HG03045 (cell line): ENCODE data around the gene RNF7.
"Not testable (repeated sequence)": the region's sequence is repeated elsewhere in the genome, so short reads cannot be mapped to it uniquely, and the experiment has no call there.

Experiments used
- ATAC-seq: cut with Tn5 transposase; IDR thresholded peaks from one replicate; pipeline ENCODE4 v1.9.1; 2021; ENCODE audit warnings: mild to moderate bottlenecking, moderate library complexity; ENCODE audit not compliant: unreplicated experiment

RNF7 gene

DNA sequence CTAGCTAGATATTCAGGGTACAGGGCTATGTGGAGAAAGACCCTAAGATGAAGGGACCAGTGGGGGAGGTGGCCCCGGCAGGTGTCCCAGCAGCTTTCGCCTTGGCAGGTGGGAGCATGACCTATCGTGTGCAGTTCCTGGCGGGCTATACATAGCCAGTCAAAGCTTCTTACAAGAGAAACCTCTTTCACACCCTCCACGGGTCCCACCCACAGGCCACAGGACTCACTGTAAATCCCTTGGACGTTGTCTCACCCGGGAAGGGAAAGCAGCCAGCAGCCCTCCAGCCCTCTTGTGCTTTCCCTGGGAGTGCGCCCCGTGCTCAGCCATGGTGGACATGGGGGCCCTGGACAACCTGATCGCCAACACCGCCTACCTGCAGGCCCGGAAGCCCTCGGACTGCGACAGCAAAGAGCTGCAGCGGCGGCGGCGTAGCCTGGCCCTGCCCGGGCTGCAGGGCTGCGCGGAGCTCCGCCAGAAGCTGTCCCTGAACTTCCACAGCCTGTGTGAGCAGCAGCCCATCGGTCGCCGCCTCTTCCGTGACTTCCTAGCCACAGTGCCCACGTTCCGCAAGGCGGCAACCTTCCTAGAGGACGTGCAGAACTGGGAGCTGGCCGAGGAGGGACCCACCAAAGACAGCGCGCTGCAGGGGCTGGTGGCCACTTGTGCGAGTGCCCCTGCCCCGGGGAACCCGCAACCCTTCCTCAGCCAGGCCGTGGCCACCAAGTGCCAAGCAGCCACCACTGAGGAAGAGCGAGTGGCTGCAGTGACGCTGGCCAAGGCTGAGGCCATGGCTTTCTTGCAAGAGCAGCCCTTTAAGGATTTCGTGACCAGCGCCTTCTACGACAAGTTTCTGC is 40.1 kb downstream of the RNF7 start:
- no peak for ATAC-seq

DNA sequence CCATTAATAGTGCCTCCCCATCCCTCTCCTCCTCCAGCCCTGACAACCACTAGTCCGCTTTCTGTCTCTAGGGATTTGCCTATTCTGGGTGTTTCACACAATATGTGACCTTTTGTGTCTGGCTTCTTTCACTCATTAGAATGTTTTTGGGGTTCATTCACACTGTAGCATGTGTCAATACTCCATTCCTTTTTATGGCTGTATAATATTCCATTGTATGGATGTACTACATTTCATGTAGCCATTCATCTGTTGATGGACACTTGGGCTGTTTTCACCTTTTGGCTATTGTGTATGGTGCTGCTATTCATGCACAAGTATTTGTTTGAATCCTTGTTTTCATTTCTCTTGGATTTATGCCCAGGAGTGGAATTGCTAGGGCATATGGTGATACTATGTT is 41.6 kb downstream of the RNF7 start:
- no peak for ATAC-seq

DNA sequence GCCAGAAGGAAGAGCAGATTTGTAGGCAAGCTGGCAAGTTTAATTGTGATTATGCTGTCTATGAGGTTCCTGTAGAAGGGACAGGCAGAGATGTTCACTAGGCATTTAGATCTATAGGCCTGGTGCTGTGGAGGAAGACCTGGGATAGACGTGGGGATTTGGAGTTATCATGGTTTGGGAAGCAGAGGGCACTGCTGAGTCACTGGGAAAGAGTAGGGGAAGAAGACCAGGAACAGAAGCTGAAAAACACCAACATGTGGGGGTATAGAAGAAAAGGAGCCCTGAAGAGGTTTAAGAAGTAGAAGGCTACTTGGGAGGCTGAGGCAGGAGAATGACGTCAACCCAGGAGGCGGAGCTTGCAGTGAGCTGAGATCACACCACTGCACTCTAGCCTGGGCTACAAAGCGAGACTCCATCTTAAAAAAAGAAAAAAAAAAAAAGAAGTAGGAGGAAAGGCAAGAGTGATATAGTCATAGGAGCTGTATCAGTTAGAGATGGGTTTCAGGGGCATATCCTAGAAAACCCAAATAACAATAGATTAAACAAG is 44.4 kb downstream of the RNF7 start:
- no peak for ATAC-seq

DNA sequence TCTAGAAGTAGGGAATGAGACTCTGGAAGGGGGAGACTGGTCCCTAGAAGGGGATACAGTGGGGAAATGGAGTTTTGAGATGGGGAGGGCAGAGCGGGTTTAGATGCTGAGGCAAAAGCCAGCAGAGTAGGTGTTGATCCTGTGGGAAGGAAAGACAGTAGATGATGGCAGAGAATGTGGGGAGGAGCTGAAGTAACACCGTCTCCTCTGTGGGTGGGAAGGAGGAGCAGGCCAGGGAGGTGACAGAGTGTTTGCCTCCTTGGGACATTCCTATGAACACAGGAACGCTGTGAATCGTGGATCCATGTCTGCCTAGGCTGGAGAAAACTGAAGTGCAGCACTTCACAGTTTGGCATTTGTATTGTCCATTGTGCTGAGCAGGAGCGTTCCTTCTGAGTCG is 45.5 kb downstream of the RNF7 start:
- no peak for ATAC-seq

DNA sequence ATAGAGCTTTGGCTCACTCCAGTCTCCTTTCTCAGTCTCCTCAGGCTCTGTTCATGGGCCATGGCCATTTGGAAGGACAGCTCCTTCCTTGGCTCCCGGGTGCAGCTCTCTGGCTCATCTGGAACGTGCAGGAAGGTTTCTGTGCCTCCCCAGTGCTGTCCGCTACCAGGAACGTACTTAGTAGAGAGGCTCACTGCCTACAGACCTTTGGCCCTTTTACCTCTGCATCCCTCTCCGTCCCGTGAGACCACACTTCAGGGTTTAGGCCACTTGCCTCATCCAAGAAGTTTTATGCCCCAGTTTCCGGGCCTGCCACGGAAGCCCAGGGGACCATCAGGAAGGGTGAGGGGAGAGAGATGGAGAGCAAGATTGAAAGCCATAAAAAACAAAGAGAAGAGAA is 46.0 kb downstream of the RNF7 start:
- ATAC-seq = no peak

DNA sequence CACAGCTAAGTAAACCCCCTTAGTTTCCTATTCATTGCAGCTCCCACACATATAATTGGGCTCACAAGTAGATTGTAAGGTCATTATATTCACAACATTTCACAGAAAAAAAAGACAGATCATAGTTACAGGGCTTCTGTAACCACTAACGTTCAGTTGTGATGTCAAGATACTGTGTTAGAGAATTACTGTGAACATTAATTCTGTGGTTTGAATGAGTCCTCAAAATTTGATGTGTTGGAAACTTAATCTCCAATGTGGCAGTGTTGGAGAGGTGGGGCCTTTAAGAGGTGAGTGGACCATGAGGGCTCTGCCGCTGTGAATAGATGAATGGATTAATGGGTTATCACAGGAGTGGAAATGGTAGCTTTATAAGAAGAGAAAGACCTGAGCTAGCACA is 46.4 kb downstream of the RNF7 start:
- ATAC-seq = no peak

DNA sequence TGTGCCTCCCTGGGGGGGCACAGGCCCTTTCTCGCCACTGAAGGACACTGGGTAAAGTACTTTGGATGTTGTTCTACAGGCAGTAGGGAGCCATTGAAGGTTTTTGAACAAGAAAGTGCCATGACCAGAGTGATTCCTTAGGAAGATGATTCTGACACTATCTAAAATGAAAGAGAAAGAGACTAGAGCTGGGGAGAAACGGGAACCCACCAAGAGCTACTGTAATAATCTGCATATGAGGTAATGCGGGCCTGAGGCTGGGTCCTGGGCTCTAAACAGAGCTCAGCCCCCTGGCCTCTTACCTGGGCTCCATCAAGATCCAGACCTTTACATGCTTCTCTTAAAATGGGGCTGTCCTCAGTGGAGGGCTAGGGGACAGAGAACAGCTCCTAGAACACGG is 50.1 kb downstream of the RNF7 start:
- no peak for ATAC-seq

DNA sequence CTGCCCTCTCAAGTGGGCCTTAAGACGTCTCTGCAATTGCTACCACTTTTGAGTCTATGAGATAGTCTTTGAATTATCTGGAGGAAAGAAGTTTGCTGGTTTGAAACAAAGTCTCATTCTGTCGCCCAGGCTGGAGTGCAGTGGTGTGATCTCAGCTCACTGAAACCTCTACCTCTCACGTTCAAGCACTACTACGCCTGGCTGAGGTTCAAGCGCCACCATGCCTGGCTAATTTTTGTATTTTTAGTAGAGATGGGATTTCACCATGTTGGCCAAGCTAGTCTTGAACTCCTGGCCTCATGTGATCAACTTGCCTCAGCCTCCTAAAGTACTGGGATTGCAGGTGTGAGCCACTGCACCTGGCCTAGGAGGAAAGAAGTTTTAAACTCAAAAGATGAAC is 50.7 kb downstream of the RNF7 start:
- ATAC-seq = not testable (repeated sequence)

DNA sequence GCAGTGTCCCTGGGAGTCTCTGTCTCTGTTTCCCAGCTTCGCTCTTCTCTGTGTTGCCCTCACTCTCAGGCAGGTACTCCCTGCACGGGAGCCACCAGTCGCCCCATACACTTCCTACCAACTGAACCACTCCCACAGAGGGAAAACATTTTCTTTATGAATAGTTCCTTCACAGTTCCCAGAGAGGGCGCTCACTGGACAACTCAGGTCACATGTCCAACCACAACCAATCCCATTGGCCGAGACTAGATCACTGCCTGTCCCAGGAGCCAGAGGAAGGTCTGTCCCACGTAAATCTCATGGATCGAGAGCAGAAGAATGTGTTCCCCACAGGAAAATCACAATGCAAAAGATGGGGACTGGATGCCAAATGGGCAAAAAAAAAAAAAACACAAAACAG is 51.2 kb downstream of the RNF7 start:
- no peak for ATAC-seq

DNA sequence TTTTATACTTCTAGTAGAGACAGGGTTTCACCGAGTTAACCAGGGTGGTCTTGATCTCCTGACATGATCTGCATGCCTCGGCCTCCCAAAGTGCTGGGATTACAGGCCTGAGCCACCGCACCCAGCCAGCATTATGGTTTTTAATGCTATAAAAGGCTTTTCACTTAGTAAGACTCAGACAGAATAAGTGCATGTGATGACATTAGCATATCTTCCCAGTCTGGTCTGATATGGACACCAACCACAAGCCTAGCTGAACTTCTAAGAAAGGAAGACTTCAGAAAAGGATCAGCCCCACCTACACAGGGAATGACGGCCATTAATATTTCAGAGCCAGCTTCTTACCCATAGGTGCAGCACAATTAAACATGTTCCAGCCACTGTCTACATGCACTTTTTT is 52.1 kb downstream of the RNF7 start:
- no peak for ATAC-seq

DNA sequence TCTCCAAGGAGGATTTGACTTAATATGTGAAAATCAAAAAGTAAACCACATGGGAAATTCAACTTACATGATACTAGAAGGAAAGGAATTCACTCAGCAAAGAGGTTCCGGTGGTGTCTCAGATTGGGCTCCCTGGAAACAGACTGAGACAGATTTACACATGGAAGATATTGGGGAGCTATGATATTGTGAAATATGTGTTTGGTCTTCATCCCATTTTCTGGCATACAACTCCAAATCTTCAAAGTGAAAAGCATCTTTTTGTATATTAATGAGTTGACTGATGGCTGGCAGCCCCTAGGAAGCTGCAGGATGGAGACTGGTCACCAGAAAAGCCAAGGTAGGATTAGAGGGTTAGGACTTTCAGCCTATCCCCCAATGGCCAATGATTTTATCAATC is 54.4 kb downstream of the RNF7 start:
- no peak for ATAC-seq

DNA sequence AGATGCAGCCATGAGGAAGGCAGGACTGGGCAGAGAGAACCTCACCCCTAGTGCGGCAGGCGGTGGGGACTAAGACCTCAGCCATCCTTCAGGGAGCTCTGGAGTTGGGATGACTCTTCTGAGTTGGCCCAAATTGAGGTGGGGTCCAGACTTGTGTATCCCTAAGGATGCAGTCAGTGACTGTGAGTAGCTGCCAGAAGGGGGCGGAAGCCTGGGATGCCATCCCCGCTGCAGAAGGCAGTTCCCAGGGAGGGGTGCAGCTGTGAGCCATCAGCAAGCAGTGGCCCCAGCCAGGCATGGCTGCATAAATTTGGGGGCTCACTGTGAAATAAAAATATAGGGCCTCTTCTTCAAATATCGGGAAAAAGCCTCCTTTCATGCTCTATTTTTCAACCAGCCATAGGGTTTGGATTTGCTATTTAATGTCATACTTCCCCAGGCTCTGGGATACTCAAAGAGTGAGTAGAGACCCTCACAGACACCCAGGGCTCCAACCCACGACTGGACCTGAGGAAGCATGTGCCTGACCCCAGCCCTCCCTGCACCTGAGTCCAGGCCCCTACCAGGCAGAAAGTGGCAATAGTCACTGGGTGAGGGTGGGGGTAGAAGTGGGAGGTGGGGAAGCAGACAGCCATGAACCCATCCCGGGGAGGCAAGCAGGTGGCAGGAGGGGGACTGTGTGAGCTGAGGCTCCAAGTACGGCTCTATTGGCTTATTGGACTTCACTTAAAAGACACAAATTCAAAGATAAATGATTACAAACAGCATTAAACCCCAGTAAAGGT is 55.6 kb downstream of the RNF7 start:
- ATAC-seq = no peak

DNA sequence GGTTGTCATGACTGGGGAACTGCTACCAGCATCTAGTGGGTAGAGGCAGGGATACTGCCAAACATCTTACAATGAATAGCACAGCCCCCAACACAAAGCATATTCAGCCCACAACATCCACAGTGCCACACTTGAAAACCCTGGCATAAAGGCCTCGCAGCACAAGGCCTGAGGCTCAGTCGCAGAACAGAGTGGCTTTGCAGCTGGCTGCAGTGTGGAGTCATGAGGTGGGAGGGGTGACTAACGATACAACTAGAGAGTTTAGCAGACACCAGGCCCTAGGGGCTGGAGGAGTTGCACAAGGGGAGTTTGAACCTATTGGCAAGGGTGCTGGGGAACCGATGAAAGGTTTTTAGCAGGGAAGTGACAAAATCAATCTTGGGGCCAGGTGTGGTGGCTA is 57.2 kb downstream of the RNF7 start:
- no peak for ATAC-seq

DNA sequence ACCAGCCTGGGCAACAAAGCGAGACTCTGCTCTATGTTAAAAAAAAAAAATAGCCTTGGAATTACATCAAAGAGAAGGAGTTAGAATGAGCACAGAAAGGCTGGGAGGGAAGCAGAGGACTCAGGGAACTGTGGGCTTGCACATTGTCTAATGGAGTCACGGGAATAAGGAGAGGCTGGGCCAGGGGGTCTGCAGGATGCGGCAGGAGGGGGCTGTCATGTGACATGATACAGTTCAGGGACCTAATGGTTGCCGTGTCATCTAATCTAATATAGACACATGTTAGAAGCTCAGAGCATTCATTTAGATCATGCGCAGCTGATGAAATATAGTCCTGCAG is 57.6 kb downstream of the RNF7 start:
- ATAC-seq = no peak

DNA sequence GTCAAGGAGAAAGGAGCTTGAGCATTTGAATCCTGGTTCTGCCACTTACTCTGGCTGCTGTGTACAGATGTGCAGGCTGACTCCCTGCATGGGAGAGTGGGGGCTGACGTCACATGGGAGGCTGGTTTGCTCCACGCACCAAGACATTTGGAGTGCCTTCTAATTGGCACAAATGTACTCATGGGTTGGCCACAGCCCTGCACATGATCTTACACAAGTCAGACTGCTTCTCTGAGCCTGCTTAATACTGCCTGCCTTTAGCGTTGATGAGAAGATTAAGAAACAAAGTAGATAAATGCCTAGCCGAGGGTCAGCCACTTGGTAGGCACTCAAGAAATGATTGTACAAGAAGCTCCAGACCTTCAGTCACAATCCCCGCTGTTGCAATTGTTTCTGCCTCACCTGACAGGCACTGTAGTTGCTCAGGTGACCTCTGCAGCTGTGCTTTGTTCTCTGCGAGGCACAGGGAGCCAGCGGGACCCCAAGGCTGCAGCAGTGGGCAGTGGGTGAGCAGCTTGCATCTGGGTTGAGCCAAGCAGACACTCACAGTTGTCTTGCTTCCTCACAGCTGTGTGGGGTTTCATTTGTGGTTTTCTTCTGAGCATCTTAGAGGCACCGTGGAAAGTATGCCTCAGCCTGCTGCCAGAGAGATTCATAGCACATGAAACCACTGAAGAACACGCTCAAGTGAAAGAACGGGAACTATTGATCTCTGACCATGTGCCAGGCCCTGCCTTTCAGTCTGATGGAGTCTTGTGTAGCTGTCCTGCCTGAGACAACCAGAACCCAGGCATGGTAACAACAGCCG is 58.2 kb downstream of the RNF7 start:
- peak; percentile 96 for ATAC-seq
